Medulla oblongata (tissue), 1 donor: ENCODE measurements around the gene CARD11.

ENCODE experiments used
- DNase-seq: peaks from one replicate; pipeline ENCODE4 v3.0.0-alpha.2; 2015; ENCODE audit errors: extremely low spot score

Gene CARD11

GRCh38 chr7:2982401-2982800, 61.3 kb downstream of the CARD11 start:
- no peak for DNase-seq

- no peak for DNase-seq
Measured at GRCh38 chr7:2981103-2981480, 62.6 kb downstream of the CARD11 start.

GRCh38 chr7:2980401-2981102, 63.1 kb downstream of the CARD11 start:
- DNase-seq: peak; percentile 50

- DNase-seq: peak; percentile 15
Measured at GRCh38 chr7:2979951-2980350, 63.7 kb downstream of the CARD11 start.

- no peak for DNase-seq
Measured at GRCh38 chr7:2979201-2979631, 64.5 kb downstream of the CARD11 start.

- DNase-seq: peak; percentile 33
Measured at GRCh38 chr7:2978408-2978807, 65.3 kb downstream of the CARD11 start.

- DNase-seq: no peak
Measured at GRCh38 chr7:2975821-2976371, 67.8 kb downstream of the CARD11 start.

GRCh38 chr7:2974093-2974819, 69.4 kb downstream of the CARD11 start:
- no peak for DNase-seq

- DNase-seq: no peak
Measured at GRCh38 chr7:2972835-2973161, 70.9 kb downstream of the CARD11 start.

GRCh38 chr7:2971914-2972834, 71.5 kb downstream of the CARD11 start:
- no peak for DNase-seq

- no peak for DNase-seq
Measured at GRCh38 chr7:2970861-2971260, 72.8 kb downstream of the CARD11 start.

GRCh38 chr7:2970307-2970664, 73.4 kb downstream of the CARD11 start:
- DNase-seq: no peak

- DNase-seq: no peak
Measured at GRCh38 chr7:2969398-2970306, 74.0 kb downstream of the CARD11 start.

GRCh38 chr7:2968616-2969397, 74.9 kb downstream of the CARD11 start:
- no peak for DNase-seq

GRCh38 chr7:2968176-2968575, 75.5 kb downstream of the CARD11 start:
- DNase-seq: no peak

GRCh38 chr7:2967705-2968104, 76.0 kb downstream of the CARD11 start:
- no peak for DNase-seq

GRCh38 chr7:2967253-2967652, 76.4 kb downstream of the CARD11 start:
- no peak for DNase-seq

GRCh38 chr7:2966466-2967078, 77.1 kb downstream of the CARD11 start:
- DNase-seq: no peak

- no peak for DNase-seq
Measured at GRCh38 chr7:2965745-2966270, 77.9 kb downstream of the CARD11 start.

GRCh38 chr7:2965301-2965700, 78.4 kb downstream of the CARD11 start:
- DNase-seq: no peak
